Activated T-cell treated with anti-CD3 and anti-CD28 coated beads for 24 hours (primary cell): ENCODE results near the gene STYXL1.
"Not testable (repeated sequence)": the region's sequence is repeated elsewhere in the genome, so short reads cannot be mapped to it uniquely, and the experiment has no call there.

ENCODE experiments used
- DNase-seq: peaks from one replicate; pipeline ENCODE4 v3.0.0-alpha.2; 2020; ENCODE audit warnings: low read depth

STYXL1 gene

GRCh38 chr7:76065016-76065612, 17.3 kb upstream of the STYXL1 start:
- no peak for DNase-seq

- DNase-seq: no peak
Measured at GRCh38 chr7:76064208-76064970, 16.6 kb upstream of the STYXL1 start.

- no peak for DNase-seq
Measured at GRCh38 chr7:76063525-76063924, 15.7 kb upstream of the STYXL1 start.

GRCh38 chr7:76063114-76063513, 15.3 kb upstream of the STYXL1 start:
- DNase-seq: no peak

GRCh38 chr7:76062254-76062653, 14.5 kb upstream of the STYXL1 start:
- DNase-seq: no peak

- no peak for DNase-seq
Measured at GRCh38 chr7:76060842-76061241, 13.0 kb upstream of the STYXL1 start.

- DNase-seq: not testable (repeated sequence)
Measured at GRCh38 chr7:76058745-76059144, 10.9 kb upstream of the STYXL1 start.

- DNase-seq: no peak
Measured at GRCh38 chr7:76057813-76058145, 10.0 kb upstream of the STYXL1 start.

GRCh38 chr7:76057103-76057812, 9.5 kb upstream of the STYXL1 start:
- DNase-seq: no peak

- DNase-seq: no peak
Measured at GRCh38 chr7:76056241-76056640, 8.4 kb upstream of the STYXL1 start.

- DNase-seq: no peak
Measured at GRCh38 chr7:76054123-76055120, 6.6 kb upstream of the STYXL1 start.

- DNase-seq: no peak
Measured at GRCh38 chr7:76053461-76053860, 5.7 kb upstream of the STYXL1 start.

- DNase-seq: not testable (repeated sequence)
Measured at GRCh38 chr7:76052681-76053080, 4.9 kb upstream of the STYXL1 start.

GRCh38 chr7:76051840-76052239, 4.0 kb upstream of the STYXL1 start:
- DNase-seq: no peak

GRCh38 chr7:76050545-76050944, 2.7 kb upstream of the STYXL1 start:
- DNase-seq: no peak

- no peak for DNase-seq
Measured at GRCh38 chr7:76049295-76049694, 1.5 kb upstream of the STYXL1 start.

GRCh38 chr7:76048668-76048988, 828 bp upstream of the STYXL1 start:
- peak; percentile 11 for DNase-seq

- no peak for DNase-seq
Measured at GRCh38 chr7:76047305-76047810, 442 bp downstream of the STYXL1 start.

GRCh38 chr7:76044375-76044865, 3.4 kb downstream of the STYXL1 start:
- no peak for DNase-seq

- DNase-seq: no peak
Measured at GRCh38 chr7:76040126-76040525, 7.7 kb downstream of the STYXL1 start.

- no peak for DNase-seq
Measured at GRCh38 chr7:76037310-76037709, 10.5 kb downstream of the STYXL1 start.

GRCh38 chr7:76031964-76032363, 15.8 kb downstream of the STYXL1 start:
- no peak for DNase-seq
